CD8-positive, alpha-beta memory T cell (primary cell): ENCODE results near the gene PARP12. TPM values are rescaled to one million over a fixed set of nuclear protein-coding genes. Genes with fewer than 3 reads are reported as not detected.

Source experiments
- CTCF ChIA-PET: fragments of 350-600 bp; sonication (Branson Sonifier 250); formaldehyde crosslinking; loops from one replicate; lab custom pipeline; 2021; ENCODE audit warnings: antibody characterized with exemption; lab: Charles Lee
- POLR2A ChIA-PET: fragments of 350-600 bp; sonication (Branson Sonifier 250); formaldehyde crosslinking; loops from one replicate; lab custom pipeline; 2021; ENCODE audit warnings: antibody characterized with exemption; lab: Charles Lee
- DNase-seq, 5 donors: peaks; one replicate each; pipeline versions ENCODE4 v3.0.0 to v3.0.0-alpha.2; 2020 to 2022; ENCODE audit warnings: mixed read lengths in 1 of 5
- H3K27ac ChIP-seq: one replicate; pipeline ENCODE4 v1.7.0; 2013; ENCODE audit warnings: low read depth, mild to moderate bottlenecking, low read length, moderate library complexity
- H3K27me3 ChIP-seq: 2 replicates; pipeline ENCODE4 v1.7.0; 2013; ENCODE audit warnings: low read length, mild to moderate bottlenecking; ENCODE audit not compliant: insufficient read depth, poor library complexity, severe bottlenecking
- H3K36me3 ChIP-seq: 2 replicates; pipeline ENCODE4 v1.7.0; 2013; ENCODE audit warnings: mild to moderate bottlenecking, low read length, moderate library complexity; ENCODE audit not compliant: insufficient read depth
- H3K4me1 ChIP-seq: 2 replicates; pipeline ENCODE4 v1.7.0; 2013; ENCODE audit warnings: mild to moderate bottlenecking, low read length, moderate library complexity; ENCODE audit not compliant: insufficient read depth
- H3K4me3 ChIP-seq: 2 replicates; pipeline ENCODE4 v1.7.0; 2013; ENCODE audit warnings: mild to moderate bottlenecking, low read length
- H3K9me3 ChIP-seq: 2 replicates; pipeline ENCODE4 v1.7.0; 2013; ENCODE audit warnings: mild to moderate bottlenecking, low read length
- H3K27ac Mint-ChIP-seq, 8 donors: one replicate each; pipeline ENCODE4 v1.8.0; 2020 to 2021; ENCODE audit warnings: mixed read lengths in 8 of 8, mild to moderate bottlenecking in 6 of 8, inconsistent platforms in 3 of 8, moderate library complexity in 3 of 8
- H3K27me3 Mint-ChIP-seq, 2 donors: one replicate each; pipeline ENCODE4 v1.8.0; 2020 to 2021; ENCODE audit warnings: mixed read lengths in 2 of 2, mild to moderate bottlenecking in 1 of 2, moderate library complexity in 1 of 2
- H3K36me3 Mint-ChIP-seq, 3 donors: one replicate each; pipeline ENCODE4 v1.8.0; 2020 to 2021; ENCODE audit warnings: mixed read lengths in 3 of 3, inconsistent platforms in 1 of 3, mild to moderate bottlenecking in 1 of 3
- H3K4me1 Mint-ChIP-seq, 3 donors: one replicate each; pipeline ENCODE4 v1.8.0; 2020 to 2021; ENCODE audit warnings: mixed read lengths in 3 of 3, inconsistent platforms in 1 of 3, mild to moderate bottlenecking in 1 of 3
- H3K4me3 Mint-ChIP-seq, 7 donors: one replicate each; pipeline ENCODE4 v1.8.0; 2020 to 2021; ENCODE audit warnings: mixed read lengths in 7 of 7, mild to moderate bottlenecking in 6 of 7, moderate library complexity in 4 of 7, inconsistent platforms in 2 of 7
- H3K9me3 Mint-ChIP-seq, 5 donors: one replicate each; pipeline ENCODE4 v1.8.0; 2020 to 2022; ENCODE audit warnings: mixed read lengths in 5 of 5, mild to moderate bottlenecking in 3 of 5, moderate library complexity in 2 of 5, inconsistent platforms in 1 of 5
- polyA plus RNA-seq: library from polyadenylated mRNA; unstranded; fragments of 300-500 nt; fragmentation: Illumina TruSeq; gene quantifications from one replicate; pipeline ENCODE4 v1.2.3, GENCODE V29; 2021
- total RNA-seq, 2 experiments: library from RNA; stranded (reverse); gene quantifications; one replicate each; pipeline ENCODE4 v1.2.3, GENCODE V29; 2021

PARP12 gene
- total and polyA plus RNA-seq, 3 experiments from 2014 or later, result 24.7 to 34.0 (median 27.9) TPM

DNA sequence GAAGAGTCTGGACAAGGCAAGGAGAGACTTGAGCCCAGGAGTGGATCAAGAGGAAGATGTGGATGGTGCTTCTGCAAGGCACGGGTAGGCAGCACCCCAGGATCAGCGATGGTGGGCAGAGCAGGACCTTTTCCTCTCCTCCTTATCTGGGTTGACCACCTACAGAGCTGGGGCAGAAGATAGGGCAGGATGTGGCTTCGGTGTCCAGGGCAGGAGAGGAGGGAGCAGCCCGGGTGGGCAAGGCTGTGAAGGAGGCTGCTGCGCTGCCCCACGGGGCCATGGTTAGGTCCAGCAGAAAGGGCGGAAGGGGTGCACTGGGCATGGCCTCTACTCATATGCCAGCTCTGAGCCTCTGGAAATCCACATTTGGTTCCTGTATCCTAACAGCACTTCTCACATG is 20.0 kb upstream of the PARP12 start:
- no peak for DNase-seq
- H3K4me1 Mint-ChIP-seq, result peaks cover 37 to 41% (median 40%) of the 10 kb centered on the region in 3 donors
- H3K27ac Mint-ChIP-seq, result peak overlapping the region in 3 of 8 donors; percentile 31 to 89 (median 81)
- Histone ChIP-seq H3K27ac (no peak overlapping the region), H3K9me3 (no peaks in the 10 kb centered on the region), H3K36me3 (no peaks in the 10 kb centered on the region), H3K4me1 (peaks cover 17% of the 10 kb centered on the region), H3K27me3 (no peaks in the 10 kb centered on the region), H3K4me3 (no peak overlapping the region)
- H3K9me3 Mint-ChIP-seq, result no peaks in the 10 kb centered on the region
- ChIA-PET POLR2A (no interaction called here), CTCF (no interaction called here)
- peaks cover 0 to 1% (median 0%) of the 10 kb centered on the region in 3 donors for H3K36me3 Mint-ChIP-seq
- no peaks in the 10 kb centered on the region for H3K27me3 Mint-ChIP-seq
- H3K4me3 Mint-ChIP-seq, result peak overlapping the region in 1 of 7 donors; percentile 20

- Mint-ChIP-seq H3K4me3 (no peak overlapping the region), H3K36me3 (no peaks in the 10 kb centered on the region), H3K4me1 (peaks cover 34 to 36% (median 36%) of the 10 kb centered on the region in 3 donors), H3K27ac (peak overlapping the region in 4 of 8 donors; percentile 27 to 93 (median 44)), H3K9me3 (no peaks in the 10 kb centered on the region), H3K27me3 (peaks cover 0 to 3% of the 10 kb centered on the region in 2 donors)
- no peaks in the 10 kb centered on the region for H3K9me3 ChIP-seq
- H3K4me3 ChIP-seq, result no peak overlapping the region
- no peak for DNase-seq
- ChIA-PET CTCF (interaction anchor here (1.5 kb wide), 1 partner anchor 18 kb away, joined by 3 read pairs; no protein-coding TSS in a partner anchor), POLR2A (no interaction called here)
- H3K4me1 ChIP-seq, result peaks cover 17% of the 10 kb centered on the region
- no peak overlapping the region for H3K27ac ChIP-seq
- H3K27me3 ChIP-seq, result no peaks in the 10 kb centered on the region
- H3K36me3 ChIP-seq, result no peaks in the 10 kb centered on the region
Observed at GRCh38 chr7:140081774-140082425, 19.1 kb upstream of the PARP12 start.

DNA sequence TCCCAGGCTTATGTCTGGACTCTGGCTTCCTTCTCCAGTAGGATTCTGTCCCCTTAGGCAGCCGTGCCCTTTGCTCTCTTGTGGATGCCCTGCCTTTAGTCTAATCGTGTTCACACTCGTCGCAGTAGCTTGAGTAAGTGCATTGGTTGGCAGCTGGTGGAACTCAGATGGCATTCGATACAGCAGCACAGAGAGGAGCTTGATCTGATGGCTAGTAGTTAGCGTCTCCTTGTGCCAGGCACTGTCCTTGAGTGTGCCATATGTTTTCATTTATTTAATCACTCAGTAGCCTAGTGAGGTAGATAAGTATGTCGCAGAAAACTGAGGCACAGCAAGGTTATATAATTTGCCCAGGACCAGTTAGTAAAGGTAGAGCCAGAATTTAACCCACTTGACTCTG is 18.2 kb upstream of the PARP12 start:
- Mint-ChIP-seq H3K4me1 (peaks cover 26 to 29% (median 29%) of the 10 kb centered on the region in 3 donors), H3K4me3 (no peak overlapping the region), H3K9me3 (no peaks in the 10 kb centered on the region), H3K36me3 (no peaks in the 10 kb centered on the region), H3K27ac (peak overlapping the region in 3 of 8 donors; percentile 10 to 33 (median 22)), H3K27me3 (peaks cover 0 to 3% of the 10 kb centered on the region in 2 donors)
- ChIA-PET CTCF (interaction anchor here (1.5 kb wide), 1 partner anchor 19 kb away, joined by 3 read pairs; no protein-coding TSS in a partner anchor), POLR2A (no interaction called here)
- H3K36me3 ChIP-seq, result no peaks in the 10 kb centered on the region
- no peak for DNase-seq
- H3K27ac ChIP-seq, result no peak overlapping the region
- no peak overlapping the region for H3K4me3 ChIP-seq
- H3K9me3 ChIP-seq, result no peaks in the 10 kb centered on the region
- H3K27me3 ChIP-seq, result no peaks in the 10 kb centered on the region
- H3K4me1 ChIP-seq, result peaks cover 17% of the 10 kb centered on the region

DNA sequence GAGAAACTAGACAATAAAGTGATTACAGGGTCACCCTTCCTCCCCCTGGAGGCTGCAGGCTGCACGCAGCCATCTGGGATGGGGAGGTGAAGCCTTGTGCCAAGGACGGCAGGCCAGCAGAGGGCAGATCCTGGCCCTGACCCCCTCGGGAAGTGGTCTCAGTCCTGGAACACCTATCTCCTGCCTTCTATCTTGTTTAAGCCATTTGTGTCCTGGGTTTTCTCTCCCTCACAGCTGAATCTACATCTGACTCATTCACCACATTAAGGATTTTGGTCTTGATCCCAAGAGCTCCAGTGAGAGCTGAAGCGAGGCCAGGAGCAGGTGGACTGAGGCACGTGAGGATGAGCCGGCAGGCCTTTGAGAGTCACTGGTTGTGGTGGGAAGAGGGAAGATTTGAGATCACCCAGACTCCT is 16.4 kb upstream of the PARP12 start:
- H3K9me3 ChIP-seq, result no peaks in the 10 kb centered on the region
- ChIA-PET CTCF (no interaction called here), POLR2A (no interaction called here)
- H3K27ac ChIP-seq, result no peak overlapping the region
- Mint-ChIP-seq H3K27me3 (peaks cover 3 to 4% of the 10 kb centered on the region in 2 donors), H3K27ac (no peak overlapping the region), H3K4me3 (no peak overlapping the region), H3K9me3 (no peaks in the 10 kb centered on the region), H3K4me1 (peaks cover 8 to 17% (median 12%) of the 10 kb centered on the region in 3 donors), H3K36me3 (no peaks in the 10 kb centered on the region)
- H3K27me3 ChIP-seq, result no peaks in the 10 kb centered on the region
- no peaks in the 10 kb centered on the region for H3K36me3 ChIP-seq
- DNase-seq, result no peak
- H3K4me3 ChIP-seq, result no peak overlapping the region
- peaks cover 4% of the 10 kb centered on the region for H3K4me1 ChIP-seq

DNA sequence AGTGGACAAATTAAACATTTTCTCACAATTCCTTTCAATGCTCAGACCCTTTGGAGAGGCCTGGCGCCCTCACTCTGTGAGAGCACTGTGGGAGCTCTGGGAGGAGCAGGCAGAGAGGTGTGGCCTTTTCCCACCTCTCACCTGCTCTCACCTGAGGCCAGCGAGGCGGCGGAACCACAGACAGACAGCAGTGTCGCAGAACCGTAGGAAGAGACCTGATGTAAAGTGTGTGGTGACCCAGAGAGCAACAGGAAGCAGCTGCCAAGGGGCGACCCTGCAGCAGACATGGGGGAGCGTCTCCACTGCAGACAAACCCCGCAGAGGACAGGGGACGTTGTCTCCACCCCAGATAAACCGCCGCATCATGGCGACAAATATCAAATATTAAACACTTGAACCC is 15.6 kb upstream of the PARP12 start:
- CTCF ChIA-PET, result interaction anchor here (1.1 kb wide), 1 partner anchor 23 kb away, joined by 3 read pairs; no protein-coding TSS in a partner anchor
- H3K4me3 Mint-ChIP-seq, result peak overlapping the region in 3 of 7 donors; percentile 36 to 70 (median 54)

DNA sequence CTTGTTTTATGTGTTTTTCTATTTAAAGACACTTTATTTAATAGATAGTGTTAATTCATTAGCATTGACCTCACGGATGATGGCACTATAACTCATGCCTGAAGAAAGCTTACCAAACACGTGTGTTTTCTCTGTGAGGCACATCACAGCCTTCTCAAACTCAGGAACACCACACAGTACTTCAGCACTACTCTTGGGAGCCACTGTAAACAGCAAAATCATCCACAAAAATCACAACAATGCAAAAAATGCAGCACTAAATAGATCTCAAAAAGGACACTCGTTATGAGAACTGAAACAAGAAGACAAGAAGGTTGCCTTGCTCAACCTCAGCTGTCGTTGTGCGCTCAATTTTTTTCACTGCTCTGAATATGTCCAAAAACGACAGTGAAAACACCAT is 12.0 kb upstream of the PARP12 start:
- DNase-seq, result no peak
- Mint-ChIP-seq H3K27me3 (peaks cover 3 to 4% of the 10 kb centered on the region in 2 donors), H3K36me3 (peaks cover 0 to 5% (median 0%) of the 10 kb centered on the region in 3 donors), H3K9me3 (peaks cover 0 to 3% (median 0%) of the 10 kb centered on the region in 5 donors), H3K4me3 (no peak overlapping the region), H3K4me1 (peaks cover under 1 to 2% (median under 1%) of the 10 kb centered on the region in 3 donors), H3K27ac (peak overlapping the region in 1 of 8 donors; percentile 54)
- H3K9me3 ChIP-seq, result no peaks in the 10 kb centered on the region
- no peak overlapping the region for H3K27ac ChIP-seq
- H3K36me3 ChIP-seq, result no peaks in the 10 kb centered on the region
- H3K4me1 ChIP-seq, result no peaks in the 10 kb centered on the region
- no peak overlapping the region for H3K4me3 ChIP-seq
- H3K27me3 ChIP-seq, result no peaks in the 10 kb centered on the region
- CTCF ChIA-PET, result interaction anchor here (1.1 kb wide), 1 partner anchor 12 kb away, joined by 3 read pairs; the partner anchor contains the start of gene PARP12
- POLR2A ChIA-PET, result no interaction called here

More for the DNA sequence above, 15.6 kb upstream of the PARP12 start:
- POLR2A ChIA-PET, result no interaction called here
- peak overlapping the region in 2 of 8 donors; percentile 54 to 77 for H3K27ac Mint-ChIP-seq
- H3K27me3 ChIP-seq, result no peaks in the 10 kb centered on the region
- no peaks in the 10 kb centered on the region for H3K4me1 ChIP-seq
- peaks cover 3 to 4% of the 10 kb centered on the region in 2 donors for H3K27me3 Mint-ChIP-seq
- H3K9me3 Mint-ChIP-seq, result no peaks in the 10 kb centered on the region
- no peaks in the 10 kb centered on the region for H3K36me3 ChIP-seq
- no peak overlapping the region for H3K4me3 ChIP-seq
- peaks cover 1 to 9% (median 5%) of the 10 kb centered on the region in 3 donors for H3K4me1 Mint-ChIP-seq
- DNase-seq, result peak in 1 of 5 donors; percentile 30
- H3K36me3 Mint-ChIP-seq, result no peaks in the 10 kb centered on the region
- no peak overlapping the region for H3K27ac ChIP-seq
- no peaks in the 10 kb centered on the region for H3K9me3 ChIP-seq

GRCh38 chr7:140070546-140070945 is 7.8 kb upstream of the PARP12 start:
- no peak overlapping the region for H3K4me3 Mint-ChIP-seq
- Histone ChIP-seq H3K9me3 (peaks cover 11% of the 10 kb centered on the region), H3K4me1 (no peaks in the 10 kb centered on the region), H3K36me3 (no peaks in the 10 kb centered on the region), H3K27ac (no peak overlapping the region), H3K4me3 (no peak overlapping the region), H3K27me3 (no peaks in the 10 kb centered on the region)
- peaks cover 2 to 30% (median 5%) of the 10 kb centered on the region in 3 donors for H3K36me3 Mint-ChIP-seq
- H3K27me3 Mint-ChIP-seq, result peaks cover 0 to 4% of the 10 kb centered on the region in 2 donors
- no peak for DNase-seq
- ChIA-PET POLR2A (no interaction called here), CTCF (no interaction called here)
- H3K9me3 Mint-ChIP-seq, result peaks cover 7 to 24% (median 18%) of the 10 kb centered on the region in 5 donors
- H3K4me1 Mint-ChIP-seq, result peaks cover 0 to 7% (median 7%) of the 10 kb centered on the region in 3 donors
- H3K27ac Mint-ChIP-seq, result no peak overlapping the region

DNA sequence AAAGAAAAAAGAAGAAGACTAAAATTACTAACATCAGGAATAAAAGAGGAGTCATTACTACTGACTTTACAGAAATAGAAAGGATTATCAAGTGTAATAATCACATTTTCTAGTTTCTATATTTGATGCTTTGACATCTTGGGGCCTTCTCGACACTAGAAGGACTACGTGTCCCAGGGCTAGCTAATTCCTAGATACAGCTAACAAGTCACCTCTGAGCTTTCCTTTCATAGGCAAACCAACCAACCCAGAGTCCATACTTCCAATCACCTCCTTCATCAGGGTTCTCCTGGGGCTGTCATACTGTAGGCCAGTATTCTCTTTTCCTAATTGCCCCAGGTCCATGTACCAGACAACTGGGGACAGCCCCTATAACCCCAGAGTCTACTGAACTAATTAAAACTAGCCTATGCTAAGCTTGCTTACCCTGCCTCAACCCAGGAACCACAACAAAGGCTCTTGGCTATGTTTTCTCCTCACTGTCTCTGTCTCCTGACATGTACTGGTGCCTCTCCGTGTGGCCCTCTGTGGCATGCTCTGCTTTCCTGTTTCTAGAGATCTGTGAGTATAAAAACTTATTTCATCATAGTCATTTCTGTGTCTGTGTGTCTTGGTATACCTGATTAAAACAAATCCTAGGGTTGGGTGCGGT is 6.7 kb upstream of the PARP12 start:
- CTCF ChIA-PET, result no interaction called here

More for the DNA sequence above, 6.7 kb upstream of the PARP12 start:
- DNase-seq, result no peak
- H3K4me1 Mint-ChIP-seq, result peaks cover 0 to 7% (median 7%) of the 10 kb centered on the region in 3 donors
- H3K27ac Mint-ChIP-seq, result peak overlapping the region in 1 of 8 donors; percentile 72
- Histone ChIP-seq H3K36me3 (no peaks in the 10 kb centered on the region), H3K27ac (no peak overlapping the region), H3K27me3 (no peaks in the 10 kb centered on the region), H3K9me3 (peaks cover 11% of the 10 kb centered on the region), H3K4me1 (no peaks in the 10 kb centered on the region), H3K4me3 (no peak overlapping the region)
- H3K36me3 Mint-ChIP-seq, result peaks cover 2 to 31% (median 5%) of the 10 kb centered on the region in 3 donors
- H3K9me3 Mint-ChIP-seq, result peaks cover 7 to 24% (median 19%) of the 10 kb centered on the region in 5 donors
- no peak overlapping the region for H3K4me3 Mint-ChIP-seq
- no peaks in the 10 kb centered on the region for H3K27me3 Mint-ChIP-seq
- POLR2A ChIA-PET, result no interaction called here
